WTC11 (cell line): ENCODE measurements around the gene ITPR2.

Experiments
- FOXK1 ChIP-seq: sonication (generic); formaldehyde crosslinking; IDR thresholded peaks from 2 replicates; pipeline ENCODE4 v1.8.0; 2022; ENCODE audit warnings: mild to moderate bottlenecking, moderate library complexity, missing genetic modification reagents
- FOXP1 ChIP-seq: sonication (generic); formaldehyde crosslinking; IDR thresholded peaks from 2 replicates; pipeline ENCODE4 v1.8.0; 2022; ENCODE audit warnings: missing genetic modification reagents, mild to moderate bottlenecking, moderate library complexity, borderline replicate concordance
- NFATC4 ChIP-seq: fragments of 250-450 bp; sonication (Bioruptor Pico); IDR thresholded peaks from 2 replicates; pipeline ENCODE4 v1.9.0; 2021; ENCODE audit warnings: mild to moderate bottlenecking
- SMAD3 ChIP-seq: sonication (generic); formaldehyde crosslinking; IDR thresholded peaks from 2 replicates; pipeline ENCODE4 v1.8.0; 2022; ENCODE audit warnings: missing genetic modification reagents, mild to moderate bottlenecking, borderline replicate concordance
- TEAD4 ChIP-seq: sonication (generic); formaldehyde crosslinking; IDR thresholded peaks from 2 replicates; pipeline ENCODE4 v1.8.0; 2022; ENCODE audit warnings: mild to moderate bottlenecking, missing genetic modification reagents
- TP53 ChIP-seq: sonication (generic); formaldehyde crosslinking; IDR thresholded peaks from 2 replicates; pipeline ENCODE4 v1.8.1; 2023; ENCODE audit warnings: mild to moderate bottlenecking, missing genetic modification reagents
- TF ChIP-seq, protein P1 (sequence below): sonication (generic); formaldehyde crosslinking; IDR thresholded peaks from 2 replicates; pipeline ENCODE4 v1.8.0; 2022; ENCODE audit warnings: mild to moderate bottlenecking, missing genetic modification reagents
- TF ChIP-seq, protein P2 (sequence below): fragments of 200-600 bp; IDR thresholded peaks from 2 replicates; pipeline ENCODE4 v1.8.0; 2022; ENCODE audit warnings: antibody characterized with exemption
- TF ChIP-seq, protein P3 (sequence below): sonication (generic); formaldehyde crosslinking; IDR thresholded peaks from 2 replicates; pipeline ENCODE4 v1.8.1; 2022; ENCODE audit warnings: low read depth, missing genetic modification reagents, borderline replicate concordance

DNA sequence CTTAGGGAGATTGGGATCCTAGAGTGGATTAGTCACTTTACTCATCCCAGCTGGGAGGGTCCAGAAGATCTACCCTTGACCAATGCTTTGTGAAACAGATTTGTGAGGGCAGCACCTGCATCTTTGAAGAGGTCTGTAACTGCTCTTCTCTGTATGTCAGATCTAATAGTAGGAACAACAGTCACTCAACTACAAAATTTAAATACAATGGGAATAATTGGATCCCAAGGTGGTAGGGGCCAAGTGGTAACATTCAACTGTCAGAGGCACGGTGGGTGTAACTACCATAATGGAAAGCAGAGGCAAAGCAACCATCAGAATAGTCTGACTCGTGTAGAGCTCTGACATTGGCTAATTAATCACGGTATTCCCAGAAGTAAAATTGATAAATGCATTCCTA is 55.8 kb downstream of the ITPR2 start:
- no peak for TF ChIP-seq TP53
- no peak for TF ChIP-seq FOXK1 (CRISPR knock-in tag)
- TF ChIP-seq FOXP1 (CRISPR knock-in tag) = no peak
- TF ChIP-seq NFATC4 = no peak
- TF ChIP-seq, protein P1, sequence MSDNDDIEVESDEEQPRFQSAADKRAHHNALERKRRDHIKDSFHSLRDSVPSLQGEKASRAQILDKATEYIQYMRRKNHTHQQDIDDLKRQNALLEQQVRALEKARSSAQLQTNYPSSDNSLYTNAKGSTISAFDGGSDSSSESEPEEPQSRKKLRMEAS (CRISPR knock-in tag) = no peak
- TF ChIP-seq, protein P2, sequence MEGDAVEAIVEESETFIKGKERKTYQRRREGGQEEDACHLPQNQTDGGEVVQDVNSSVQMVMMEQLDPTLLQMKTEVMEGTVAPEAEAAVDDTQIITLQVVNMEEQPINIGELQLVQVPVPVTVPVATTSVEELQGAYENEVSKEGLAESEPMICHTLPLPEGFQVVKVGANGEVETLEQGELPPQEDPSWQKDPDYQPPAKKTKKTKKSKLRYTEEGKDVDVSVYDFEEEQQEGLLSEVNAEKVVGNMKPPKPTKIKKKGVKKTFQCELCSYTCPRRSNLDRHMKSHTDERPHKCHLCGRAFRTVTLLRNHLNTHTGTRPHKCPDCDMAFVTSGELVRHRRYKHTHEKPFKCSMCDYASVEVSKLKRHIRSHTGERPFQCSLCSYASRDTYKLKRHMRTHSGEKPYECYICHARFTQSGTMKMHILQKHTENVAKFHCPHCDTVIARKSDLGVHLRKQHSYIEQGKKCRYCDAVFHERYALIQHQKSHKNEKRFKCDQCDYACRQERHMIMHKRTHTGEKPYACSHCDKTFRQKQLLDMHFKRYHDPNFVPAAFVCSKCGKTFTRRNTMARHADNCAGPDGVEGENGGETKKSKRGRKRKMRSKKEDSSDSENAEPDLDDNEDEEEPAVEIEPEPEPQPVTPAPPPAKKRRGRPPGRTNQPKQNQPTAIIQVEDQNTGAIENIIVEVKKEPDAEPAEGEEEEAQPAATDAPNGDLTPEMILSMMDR = no peak
- no peak for TF ChIP-seq SMAD3
- TF ChIP-seq, protein P3, sequence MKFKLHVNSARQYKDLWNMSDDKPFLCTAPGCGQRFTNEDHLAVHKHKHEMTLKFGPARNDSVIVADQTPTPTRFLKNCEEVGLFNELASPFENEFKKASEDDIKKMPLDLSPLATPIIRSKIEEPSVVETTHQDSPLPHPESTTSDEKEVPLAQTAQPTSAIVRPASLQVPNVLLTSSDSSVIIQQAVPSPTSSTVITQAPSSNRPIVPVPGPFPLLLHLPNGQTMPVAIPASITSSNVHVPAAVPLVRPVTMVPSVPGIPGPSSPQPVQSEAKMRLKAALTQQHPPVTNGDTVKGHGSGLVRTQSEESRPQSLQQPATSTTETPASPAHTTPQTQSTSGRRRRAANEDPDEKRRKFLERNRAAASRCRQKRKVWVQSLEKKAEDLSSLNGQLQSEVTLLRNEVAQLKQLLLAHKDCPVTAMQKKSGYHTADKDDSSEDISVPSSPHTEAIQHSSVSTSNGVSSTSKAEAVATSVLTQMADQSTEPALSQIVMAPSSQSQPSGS (CRISPR knock-in tag) = no peak
- no peak for TF ChIP-seq TEAD4 (CRISPR knock-in tag)
